ENCODE measurements around the gene CDA. TPM values are rescaled to one million over a fixed set of nuclear protein-coding genes. Genes with fewer than 3 reads are reported as not detected.

Gene CDA
- total RNA-seq, 1 donor from 2014 or later: 0.79 TPM

- no peak overlapping the region for H3K4me3 ChIP-seq (ENCODE audit: low read depth, low read length)
- TF ChIP-seq, protein P1, sequence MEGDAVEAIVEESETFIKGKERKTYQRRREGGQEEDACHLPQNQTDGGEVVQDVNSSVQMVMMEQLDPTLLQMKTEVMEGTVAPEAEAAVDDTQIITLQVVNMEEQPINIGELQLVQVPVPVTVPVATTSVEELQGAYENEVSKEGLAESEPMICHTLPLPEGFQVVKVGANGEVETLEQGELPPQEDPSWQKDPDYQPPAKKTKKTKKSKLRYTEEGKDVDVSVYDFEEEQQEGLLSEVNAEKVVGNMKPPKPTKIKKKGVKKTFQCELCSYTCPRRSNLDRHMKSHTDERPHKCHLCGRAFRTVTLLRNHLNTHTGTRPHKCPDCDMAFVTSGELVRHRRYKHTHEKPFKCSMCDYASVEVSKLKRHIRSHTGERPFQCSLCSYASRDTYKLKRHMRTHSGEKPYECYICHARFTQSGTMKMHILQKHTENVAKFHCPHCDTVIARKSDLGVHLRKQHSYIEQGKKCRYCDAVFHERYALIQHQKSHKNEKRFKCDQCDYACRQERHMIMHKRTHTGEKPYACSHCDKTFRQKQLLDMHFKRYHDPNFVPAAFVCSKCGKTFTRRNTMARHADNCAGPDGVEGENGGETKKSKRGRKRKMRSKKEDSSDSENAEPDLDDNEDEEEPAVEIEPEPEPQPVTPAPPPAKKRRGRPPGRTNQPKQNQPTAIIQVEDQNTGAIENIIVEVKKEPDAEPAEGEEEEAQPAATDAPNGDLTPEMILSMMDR (IDR thresholded peaks at IDR 0.05; ENCODE audit: insufficient read depth, low read length, severe bottlenecking): no peak
- DNase-seq (ENCODE audit: low read depth): peak; percentile 41
- H3K36me3 ChIP-seq (ENCODE audit: control insufficient read depth, insufficient read depth, low read length): no peaks in the 10 kb centered on the region
- H3K27me3 ChIP-seq (ENCODE audit: control insufficient read depth, insufficient read depth, low read length): no peaks in the 10 kb centered on the region
- FAIRE-seq: peak; percentile 43
Measured at GRCh38 chr1:20587661-20588053, 1.2 kb upstream of the CDA start.

DNA sequence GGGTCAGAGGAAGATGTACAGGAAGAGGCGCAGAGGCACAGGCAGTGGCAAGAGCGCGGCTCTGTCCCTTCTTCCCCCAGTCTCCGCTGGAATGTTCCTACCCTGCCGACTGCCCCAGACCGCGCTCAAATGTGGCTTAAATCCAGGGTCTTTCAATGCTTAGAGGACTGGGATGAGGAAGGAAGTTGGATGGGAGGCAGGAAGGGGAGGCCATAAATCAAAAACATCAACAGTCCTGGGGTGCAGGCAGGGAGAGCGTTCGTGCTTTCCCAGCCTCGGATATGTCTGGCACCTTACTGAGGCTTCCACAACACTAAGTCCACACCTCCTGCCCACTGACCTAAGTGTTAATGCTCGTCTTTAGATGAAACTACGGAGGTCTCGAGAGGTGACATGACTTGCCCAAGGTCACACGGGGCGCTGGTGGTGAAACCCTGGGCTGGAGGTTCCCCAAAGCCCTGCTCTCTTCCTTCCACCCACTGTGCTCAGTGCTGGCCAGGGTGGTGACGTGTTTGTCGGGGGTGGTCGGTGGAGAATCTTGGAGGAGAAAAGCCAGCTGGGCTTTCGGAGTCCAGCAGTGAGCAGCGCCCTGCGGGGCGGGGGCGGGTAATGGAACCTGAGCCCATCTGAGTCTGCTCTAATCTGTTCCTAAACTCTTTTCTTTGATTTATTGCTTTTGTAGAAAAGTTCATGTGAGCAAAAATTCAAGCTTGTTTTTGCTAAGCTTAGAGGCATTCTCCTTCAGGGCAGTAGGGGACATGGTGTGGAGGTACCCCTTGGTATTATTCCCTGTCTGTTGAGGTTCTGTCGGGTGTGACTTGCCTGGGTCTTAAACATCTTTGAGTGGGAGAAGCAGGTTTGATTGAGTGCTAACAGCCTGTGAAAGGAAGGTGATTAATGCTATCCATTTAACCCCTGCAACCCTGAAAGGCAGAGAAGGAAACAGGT, 708 bp downstream of the CDA start:
- DNase-seq (ENCODE audit: low read depth): no peak

GRCh38 chr1:20590306-20590777, 1.4 kb downstream of the CDA start:
- FAIRE-seq (no peak), DNase-seq (ENCODE audit: low read depth) (no peak)
- no peaks in the 10 kb centered on the region for H3K36me3 ChIP-seq (ENCODE audit: control insufficient read depth, insufficient read depth, low read length)
- TF ChIP-seq, protein P1 (IDR thresholded peaks at IDR 0.05; ENCODE audit: insufficient read depth, low read length, severe bottlenecking): no peak
- no peaks in the 10 kb centered on the region for H3K27me3 ChIP-seq (ENCODE audit: control insufficient read depth, insufficient read depth, low read length)
- no peak overlapping the region for H3K4me3 ChIP-seq (ENCODE audit: low read depth, low read length)

More for the DNA sequence above, 708 bp downstream of the CDA start:
- FAIRE-seq: peak; percentile 92
- Histone ChIP-seq H3K4me3 (ENCODE audit: low read depth, low read length) (peak overlapping the region; percentile 22), H3K27me3 (ENCODE audit: control insufficient read depth, insufficient read depth, low read length) (no peaks in the 10 kb centered on the region), H3K36me3 (ENCODE audit: control insufficient read depth, insufficient read depth, low read length) (no peaks in the 10 kb centered on the region)
- TF ChIP-seq, protein P1 (IDR thresholded peaks at IDR 0.05; ENCODE audit: insufficient read depth, low read length, severe bottlenecking): no peak

- Histone ChIP-seq H3K27me3 (ENCODE audit: control insufficient read depth, insufficient read depth, low read length) (no peaks in the 10 kb centered on the region), H3K4me3 (ENCODE audit: low read depth, low read length) (no peak overlapping the region), H3K36me3 (ENCODE audit: control insufficient read depth, insufficient read depth, low read length) (no peaks in the 10 kb centered on the region)
- DNase-seq (ENCODE audit: low read depth): no peak
- TF ChIP-seq, protein P1 (IDR thresholded peaks at IDR 0.05; ENCODE audit: insufficient read depth, low read length, severe bottlenecking): no peak
- FAIRE-seq: no peak
Measured at GRCh38 chr1:20593756-20594155, 4.9 kb downstream of the CDA start.

DNA sequence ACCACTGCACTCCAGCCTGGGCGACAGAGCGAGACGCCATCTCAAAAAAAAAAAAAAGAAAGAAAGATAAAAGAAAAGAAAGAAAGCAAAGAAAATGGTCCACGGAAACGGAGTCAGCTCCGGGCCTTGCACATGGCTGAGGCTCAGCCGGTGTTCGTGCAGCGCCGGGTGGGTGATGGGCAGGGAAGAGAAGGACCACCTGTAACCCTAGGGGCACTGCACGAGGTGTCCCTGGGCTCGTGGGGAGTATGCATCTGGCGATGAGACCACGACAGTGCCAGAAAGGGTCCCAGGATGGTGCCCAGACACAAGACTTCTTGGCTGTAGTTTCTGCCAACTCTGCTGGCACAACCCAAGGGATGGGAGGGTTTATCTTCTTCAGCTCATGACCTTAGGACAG, 5.8 kb downstream of the CDA start:
- DNase-seq (ENCODE audit: low read depth) (no peak), FAIRE-seq (no peak)
- Histone ChIP-seq H3K36me3 (ENCODE audit: control insufficient read depth, insufficient read depth, low read length) (no peaks in the 10 kb centered on the region), H3K4me3 (ENCODE audit: low read depth, low read length) (no peak overlapping the region), H3K27me3 (ENCODE audit: control insufficient read depth, insufficient read depth, low read length) (no peaks in the 10 kb centered on the region)
- TF ChIP-seq, protein P1 (IDR thresholded peaks at IDR 0.05; ENCODE audit: insufficient read depth, low read length, severe bottlenecking): no peak

Data from bronchial epithelial cell (primary cell).